Fibroblast of lung (primary cell): ENCODE data around the gene IMMP2L. TPM values are rescaled to one million over a fixed set of nuclear protein-coding genes. Genes with fewer than 3 reads are reported as not detected.

Experiments
- DNase-seq, 2 donors: peaks; one replicate each; pipeline versions ENCODE4 v3.0.0 to v3.0.0-alpha.2; 2010; ENCODE audit warnings: low read depth in 2 of 2
- H2AFZ ChIP-seq: 2 replicates; pipeline ENCODE4 v1.5.1; 2012; ENCODE audit warnings: low read length, control low read depth, inconsistent platforms
- H3K27ac ChIP-seq: 2 replicates; pipeline ENCODE4 v1.5.1; 2011; ENCODE audit warnings: low read length, control low read depth; ENCODE audit not compliant: insufficient read depth
- H3K27me3 ChIP-seq: 2 replicates; pipeline ENCODE4 v1.5.1; 2011; ENCODE audit warnings: mild to moderate bottlenecking, low read length; ENCODE audit not compliant: control insufficient read depth, insufficient read depth
- H3K36me3 ChIP-seq: 2 replicates; pipeline ENCODE4 v1.5.1; 2011; ENCODE audit warnings: low read length; ENCODE audit not compliant: control insufficient read depth, insufficient read depth
- H3K4me1 ChIP-seq: 2 replicates; pipeline ENCODE4 v1.5.1; 2011; ENCODE audit warnings: low read length; ENCODE audit not compliant: control insufficient read depth, insufficient read depth; ENCODE audit errors: extremely low read depth
- H3K4me2 ChIP-seq: 2 replicates; pipeline ENCODE4 v1.5.1; 2011; ENCODE audit warnings: low read length, control low read depth; ENCODE audit not compliant: insufficient read depth; ENCODE audit errors: extremely low read depth
- H3K4me3 ChIP-seq, 4 experiments: fragments of 200-600 bp in 1 of 4; sonication (generic) in 1 of 4; replicated peaks in 1 of 4; 2 replicates each; pipeline ENCODE4 v1.5.1; 2011 to 2016; ENCODE audit warnings: low read length in 4 of 4, low read depth in 3 of 4, mild to moderate bottlenecking in 3 of 4, control low read depth in 2 of 4, inconsistent platforms in 1 of 4, mixed read lengths in 1 of 4; ENCODE audit not compliant: insufficient read depth in 1 of 4; ENCODE audit errors: control extremely low read depth in 1 of 4
- H3K79me2 ChIP-seq: 2 replicates; pipeline ENCODE4 v1.5.1; 2012; ENCODE audit warnings: mild to moderate bottlenecking, low read length, inconsistent platforms; ENCODE audit not compliant: control insufficient read depth, insufficient read depth
- H3K9ac ChIP-seq: 2 replicates; pipeline ENCODE4 v1.5.1; 2011; ENCODE audit warnings: mild to moderate bottlenecking, low read length, control low read depth; ENCODE audit not compliant: insufficient read depth
- H3K9me3 ChIP-seq: 2 replicates; pipeline ENCODE4 v1.5.1; 2012; ENCODE audit warnings: low read depth, low read length; ENCODE audit not compliant: control insufficient read depth, insufficient read depth
- H4K20me1 ChIP-seq: 2 replicates; pipeline ENCODE4 v1.5.1; 2011; ENCODE audit warnings: low read length; ENCODE audit not compliant: control insufficient read depth, insufficient read depth; ENCODE audit errors: extremely low read depth
- CTCF ChIP-seq, 2 donors: IDR thresholded peaks in 1 of 2; conservative IDR thresholded peaks in 1 of 2; 1 replicate in 1 of 2; 2 replicates in 1 of 2; pipeline ENCODE4 v1.5.1; 2011 to 2012; ENCODE audit warnings: low read length in 2 of 2, control low read depth in 1 of 2, inconsistent platforms in 1 of 2, low read depth in 1 of 2, mild to moderate bottlenecking in 1 of 2
- EZH2 ChIP-seq: IDR thresholded peaks from 2 replicates; pipeline ENCODE4 v1.5.1; 2012; ENCODE audit warnings: low read length, control low read depth, mild to moderate bottlenecking; ENCODE audit errors: missing control alignments
- polyA plus RNA-seq, 2 donors: library from polyadenylated mRNA; depleted of rRNA in 1 of 2; stranded (reverse) in 1 of 2; unstranded in 1 of 2; fragments of >200 nt; gene quantifications; 2 replicates each; pipeline ENCODE4 v1.2.1, GENCODE V29; 2011 to 2012; ENCODE audit warnings: missing spikeins in 1 of 2
- total RNA-seq: library from RNA; depleted of rRNA; stranded (reverse); fragments of >200 nt; gene quantifications from 2 replicates; pipeline ENCODE4 v1.2.1, GENCODE V29; 2014

IMMP2L gene
- total and polyA plus RNA-seq, 2 donors (not counting 1 experiment from before 2014, with no cell fraction given) = 6.9 to 14.4 TPM

GRCh38 chr7:111594602-111595001 is 32.3 kb upstream of the IMMP2L start:
- H3K4me1 ChIP-seq = no peaks in the 10 kb centered on the region
- no peak overlapping the region for H3K27ac ChIP-seq
- H3K36me3 ChIP-seq = no peaks in the 10 kb centered on the region
- H3K27me3 ChIP-seq = no peaks in the 10 kb centered on the region
- DNase-seq = no peak
- H3K9me3 ChIP-seq = no peaks in the 10 kb centered on the region
- H3K4me3 ChIP-seq = no peak overlapping the region
- H4K20me1 ChIP-seq = no peaks in the 10 kb centered on the region
- TF ChIP-seq EZH2 (no peak), CTCF (conservative IDR thresholded peaks at IDR 0.05 in 1 of 2, IDR thresholded peaks at IDR 0.05 in 1 of 2; ENCODE audit: low read depth in 1 of 2, low read length in 2 of 2) (no peak)
- H2AFZ ChIP-seq = no peak overlapping the region
- no peak overlapping the region for H3K4me2 ChIP-seq
- no peaks in the 10 kb centered on the region for H3K79me2 ChIP-seq
- no peak overlapping the region for H3K9ac ChIP-seq

- no peak overlapping the region for H3K27ac ChIP-seq
- no peak overlapping the region for H2AFZ ChIP-seq
- H3K27me3 ChIP-seq = no peaks in the 10 kb centered on the region
- H3K36me3 ChIP-seq = no peaks in the 10 kb centered on the region
- TF ChIP-seq CTCF (conservative IDR thresholded peaks at IDR 0.05 in 1 of 2, IDR thresholded peaks at IDR 0.05 in 1 of 2; ENCODE audit: low read depth in 1 of 2, low read length in 2 of 2) = no peak
- no peak for TF ChIP-seq EZH2
- DNase-seq = no peak
- H4K20me1 ChIP-seq = no peaks in the 10 kb centered on the region
- H3K4me3 ChIP-seq = no peak overlapping the region
- H3K9ac ChIP-seq = no peak overlapping the region
- H3K4me1 ChIP-seq = no peaks in the 10 kb centered on the region
- H3K4me2 ChIP-seq = no peak overlapping the region
- no peaks in the 10 kb centered on the region for H3K79me2 ChIP-seq
- H3K9me3 ChIP-seq = no peaks in the 10 kb centered on the region
These were observed 31.1 kb upstream of the IMMP2L start for GRCh38 chr7:111593343-111593742.

GRCh38 chr7:111588065-111588433 is 25.8 kb upstream of the IMMP2L start:
- no peaks in the 10 kb centered on the region for H3K79me2 ChIP-seq
- H3K9me3 ChIP-seq = no peaks in the 10 kb centered on the region
- no peak overlapping the region for H3K4me3 ChIP-seq
- H3K27me3 ChIP-seq = no peaks in the 10 kb centered on the region
- no peaks in the 10 kb centered on the region for H4K20me1 ChIP-seq
- H3K4me1 ChIP-seq = no peaks in the 10 kb centered on the region
- H3K36me3 ChIP-seq = no peaks in the 10 kb centered on the region
- DNase-seq = peak; percentile 20 to 22
- no peak overlapping the region for H3K4me2 ChIP-seq
- TF ChIP-seq CTCF (conservative IDR thresholded peaks at IDR 0.05 in 1 of 2, IDR thresholded peaks at IDR 0.05 in 1 of 2; ENCODE audit: low read depth in 1 of 2, low read length in 2 of 2) (no peak), EZH2 (no peak)
- no peak overlapping the region for H3K9ac ChIP-seq
- H3K27ac ChIP-seq = no peak overlapping the region
- H2AFZ ChIP-seq = no peak overlapping the region
